WI38 (cell line): ENCODE measurements around the gene SLC7A4.

Experiments used
- H3K4me3 ChIP-seq: 2 replicates; pipeline ENCODE4 v1.5.1; 2011; ENCODE audit warnings: low read depth, mild to moderate bottlenecking, control low read depth, low read length
- TF ChIP-seq, protein P1 (sequence below): IDR thresholded peaks from 2 replicates; pipeline ENCODE4 v1.5.1; 2012; ENCODE audit warnings: low read depth, mild to moderate bottlenecking, control low read depth, low read length

The SLC7A4 gene

DNA sequence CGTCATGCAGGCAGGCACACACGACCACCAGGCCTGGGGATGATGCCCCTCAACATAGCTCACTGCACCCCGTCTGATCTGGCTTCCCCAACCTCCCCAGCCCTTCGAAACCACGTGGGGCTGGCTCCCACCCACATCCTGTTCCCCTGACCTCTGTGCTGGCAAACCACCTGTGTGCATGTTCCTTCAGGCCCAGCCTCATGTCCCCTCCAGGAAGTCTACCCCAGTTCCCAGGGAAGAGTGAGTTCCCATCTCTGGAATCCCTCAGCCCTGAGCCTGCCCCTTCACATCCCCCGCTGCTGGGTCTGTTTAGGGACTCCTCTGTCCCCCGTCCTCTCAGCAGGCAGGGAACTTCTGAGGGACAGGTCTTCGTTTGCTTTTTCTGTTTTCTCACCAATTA, 7.1 kb downstream of the SLC7A4 start:
- TF ChIP-seq, protein P1, sequence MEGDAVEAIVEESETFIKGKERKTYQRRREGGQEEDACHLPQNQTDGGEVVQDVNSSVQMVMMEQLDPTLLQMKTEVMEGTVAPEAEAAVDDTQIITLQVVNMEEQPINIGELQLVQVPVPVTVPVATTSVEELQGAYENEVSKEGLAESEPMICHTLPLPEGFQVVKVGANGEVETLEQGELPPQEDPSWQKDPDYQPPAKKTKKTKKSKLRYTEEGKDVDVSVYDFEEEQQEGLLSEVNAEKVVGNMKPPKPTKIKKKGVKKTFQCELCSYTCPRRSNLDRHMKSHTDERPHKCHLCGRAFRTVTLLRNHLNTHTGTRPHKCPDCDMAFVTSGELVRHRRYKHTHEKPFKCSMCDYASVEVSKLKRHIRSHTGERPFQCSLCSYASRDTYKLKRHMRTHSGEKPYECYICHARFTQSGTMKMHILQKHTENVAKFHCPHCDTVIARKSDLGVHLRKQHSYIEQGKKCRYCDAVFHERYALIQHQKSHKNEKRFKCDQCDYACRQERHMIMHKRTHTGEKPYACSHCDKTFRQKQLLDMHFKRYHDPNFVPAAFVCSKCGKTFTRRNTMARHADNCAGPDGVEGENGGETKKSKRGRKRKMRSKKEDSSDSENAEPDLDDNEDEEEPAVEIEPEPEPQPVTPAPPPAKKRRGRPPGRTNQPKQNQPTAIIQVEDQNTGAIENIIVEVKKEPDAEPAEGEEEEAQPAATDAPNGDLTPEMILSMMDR = no peak

DNA sequence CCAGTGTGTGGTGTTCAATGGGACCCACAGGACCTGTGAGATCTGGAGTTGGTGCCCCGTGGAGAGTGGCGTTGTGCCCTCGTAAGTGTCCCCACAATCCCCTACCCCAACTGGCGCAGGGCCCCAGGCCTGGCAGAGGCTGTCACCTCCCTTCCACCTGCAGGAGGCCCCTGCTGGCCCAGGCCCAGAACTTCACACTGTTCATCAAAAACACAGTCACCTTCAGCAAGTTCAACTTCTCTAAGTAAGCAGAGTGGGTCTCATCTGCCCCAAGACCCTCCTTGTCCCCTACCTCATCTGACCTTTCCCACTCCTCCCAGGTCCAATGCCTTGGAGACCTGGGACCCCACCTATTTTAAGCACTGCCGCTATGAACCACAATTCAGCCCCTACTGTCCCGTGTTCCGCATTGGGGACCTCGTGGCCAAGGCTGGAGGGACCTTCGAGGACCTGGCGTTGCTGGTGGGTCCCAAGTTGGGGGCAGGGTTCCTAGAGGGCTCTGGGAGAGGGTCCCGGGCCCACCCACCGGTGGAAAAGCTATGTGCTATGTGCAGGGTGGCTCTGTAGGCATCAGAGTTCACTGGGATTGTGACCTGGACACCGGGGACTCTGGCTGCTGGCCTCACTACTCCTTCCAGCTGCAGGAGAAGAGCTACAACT, 9.3 kb downstream of the SLC7A4 start:
- TF ChIP-seq, protein P1 = no peak
- H3K4me3 ChIP-seq = no peak overlapping the region

More for the DNA sequence above, 7.1 kb downstream of the SLC7A4 start:
- no peak overlapping the region for H3K4me3 ChIP-seq

DNA sequence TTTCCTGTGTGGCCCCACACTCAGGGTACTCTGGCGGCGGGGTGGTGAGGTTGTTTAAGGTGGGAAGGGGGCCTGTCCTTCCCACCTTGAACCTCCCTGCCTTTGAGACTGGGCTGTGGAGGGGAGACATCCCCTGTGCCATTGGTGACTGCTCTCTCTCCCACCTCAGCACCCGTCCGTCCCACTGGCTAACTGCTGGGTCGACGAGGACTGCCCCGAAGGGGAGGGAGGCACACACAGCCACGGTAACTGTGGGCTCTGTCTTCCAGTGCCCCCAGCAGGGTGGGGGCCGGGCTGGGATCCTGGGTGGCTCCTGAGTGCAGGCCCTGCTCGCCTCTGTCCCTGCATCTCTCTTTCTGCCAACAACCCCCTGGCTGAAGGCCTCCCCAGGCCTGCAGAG, 9.9 kb downstream of the SLC7A4 start:
- no peak overlapping the region for H3K4me3 ChIP-seq
- TF ChIP-seq, protein P1 = no peak

DNA sequence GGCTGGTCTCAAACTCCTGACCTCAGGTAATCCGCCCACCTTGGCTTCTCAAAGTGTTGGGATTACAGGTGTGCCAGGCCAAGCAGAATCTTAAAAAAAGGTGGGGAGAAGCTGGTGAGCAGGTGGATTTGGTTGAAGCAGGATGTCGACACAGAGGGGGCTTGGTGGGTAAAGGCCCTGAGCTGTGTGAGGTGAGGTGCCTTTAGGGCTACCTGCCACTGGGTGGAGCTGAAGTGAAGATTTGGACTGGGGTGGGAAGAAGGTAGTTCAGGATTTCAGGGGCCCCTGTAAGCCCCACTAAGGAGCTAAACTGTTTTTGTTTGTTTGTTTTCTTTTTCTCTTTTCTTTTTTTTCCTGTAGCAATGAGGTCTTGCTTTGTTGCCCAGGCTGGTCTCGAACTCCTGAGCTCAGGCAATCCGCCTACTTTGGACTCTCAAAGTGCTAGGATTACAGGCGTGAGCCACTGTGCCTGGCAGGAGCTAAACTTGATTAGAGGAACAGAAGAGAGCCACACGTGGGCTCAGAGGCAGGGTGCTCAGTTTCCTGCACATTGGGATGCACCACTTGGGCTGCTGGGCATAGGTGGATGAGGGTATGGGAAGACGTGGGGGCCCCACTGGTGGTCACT, 11.4 kb downstream of the SLC7A4 start:
- H3K4me3 ChIP-seq = no peak overlapping the region
- TF ChIP-seq, protein P1 = peak; percentile 39

DNA sequence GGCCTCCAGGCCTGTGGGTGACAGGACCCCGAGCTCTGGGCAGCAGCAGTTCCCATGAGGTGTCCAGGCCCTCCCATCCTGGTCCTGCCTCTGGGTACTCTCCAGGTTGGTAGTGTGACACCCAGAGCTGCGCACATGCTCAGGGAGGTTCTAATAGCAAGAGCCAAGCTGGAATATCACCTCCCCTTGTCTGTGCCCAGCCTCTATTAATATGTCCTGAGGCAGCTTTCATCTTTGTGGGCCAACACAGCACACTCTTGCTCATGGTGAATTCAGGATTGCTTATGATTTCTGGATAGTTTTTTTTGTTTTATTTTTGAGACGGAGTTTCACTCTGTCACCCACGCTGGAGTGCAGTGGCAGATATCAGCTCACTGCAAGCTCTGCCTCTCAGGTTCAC, 14.0 kb downstream of the SLC7A4 start:
- H3K4me3 ChIP-seq = no peak overlapping the region
- TF ChIP-seq, protein P1 = no peak

DNA sequence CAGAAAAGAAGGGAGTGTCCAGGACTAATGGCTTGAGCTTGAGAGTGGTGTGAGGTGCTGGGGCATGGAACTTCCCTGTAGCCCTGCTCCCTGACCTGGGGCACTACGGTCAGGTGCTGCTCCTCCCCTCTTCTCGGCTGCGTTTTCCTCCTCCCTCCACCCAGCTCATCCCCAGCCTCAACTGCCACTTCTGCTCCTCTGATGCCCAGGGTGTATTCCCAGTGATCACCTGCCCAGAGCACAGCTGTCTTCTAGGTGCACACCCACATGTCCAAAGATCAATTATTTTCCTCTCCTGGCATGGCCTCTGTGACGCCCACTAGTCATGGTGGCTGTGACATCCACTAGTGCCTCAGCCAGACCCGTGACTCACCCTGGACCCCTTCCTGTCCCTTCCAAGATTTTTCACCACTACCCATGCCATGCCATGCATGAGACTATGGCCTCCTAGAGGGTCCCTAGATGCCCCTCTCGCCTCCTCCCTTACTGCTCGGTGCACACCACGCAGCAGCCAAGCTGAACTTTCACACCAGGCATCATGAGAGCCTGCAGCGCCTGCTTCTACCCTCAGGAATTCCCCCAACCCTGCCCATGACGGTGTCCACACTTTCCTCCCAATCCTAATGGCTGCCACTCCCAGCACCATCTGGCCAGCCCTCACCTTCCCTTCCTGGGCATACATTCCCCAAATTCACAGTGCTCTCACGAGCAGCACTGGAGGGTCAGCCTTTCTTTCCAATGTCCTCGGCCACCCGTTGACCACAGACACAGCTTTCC, 15.5 kb downstream of the SLC7A4 start:
- H3K4me3 ChIP-seq = no peak overlapping the region
- TF ChIP-seq, protein P1 = no peak
